Measurements from ENCODE around the gene SDF4. TPM values are rescaled to one million over a fixed set of nuclear protein-coding genes. Genes with fewer than 3 reads are reported as not detected.

Gene SDF4, protein sequence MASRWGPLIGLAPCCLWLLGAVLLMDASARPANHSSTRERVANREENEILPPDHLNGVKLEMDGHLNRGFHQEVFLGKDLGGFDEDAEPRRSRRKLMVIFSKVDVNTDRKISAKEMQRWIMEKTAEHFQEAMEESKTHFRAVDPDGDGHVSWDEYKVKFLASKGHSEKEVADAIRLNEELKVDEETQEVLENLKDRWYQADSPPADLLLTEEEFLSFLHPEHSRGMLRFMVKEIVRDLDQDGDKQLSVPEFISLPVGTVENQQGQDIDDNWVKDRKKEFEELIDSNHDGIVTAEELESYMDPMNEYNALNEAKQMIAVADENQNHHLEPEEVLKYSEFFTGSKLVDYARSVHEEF
- 105 to 136 TPM (median 127 TPM) in 5 replicates for total RNA-seq (2022; extraction: Qiagen RNA extraction; ENCODE audit: low read depth)

DNA sequence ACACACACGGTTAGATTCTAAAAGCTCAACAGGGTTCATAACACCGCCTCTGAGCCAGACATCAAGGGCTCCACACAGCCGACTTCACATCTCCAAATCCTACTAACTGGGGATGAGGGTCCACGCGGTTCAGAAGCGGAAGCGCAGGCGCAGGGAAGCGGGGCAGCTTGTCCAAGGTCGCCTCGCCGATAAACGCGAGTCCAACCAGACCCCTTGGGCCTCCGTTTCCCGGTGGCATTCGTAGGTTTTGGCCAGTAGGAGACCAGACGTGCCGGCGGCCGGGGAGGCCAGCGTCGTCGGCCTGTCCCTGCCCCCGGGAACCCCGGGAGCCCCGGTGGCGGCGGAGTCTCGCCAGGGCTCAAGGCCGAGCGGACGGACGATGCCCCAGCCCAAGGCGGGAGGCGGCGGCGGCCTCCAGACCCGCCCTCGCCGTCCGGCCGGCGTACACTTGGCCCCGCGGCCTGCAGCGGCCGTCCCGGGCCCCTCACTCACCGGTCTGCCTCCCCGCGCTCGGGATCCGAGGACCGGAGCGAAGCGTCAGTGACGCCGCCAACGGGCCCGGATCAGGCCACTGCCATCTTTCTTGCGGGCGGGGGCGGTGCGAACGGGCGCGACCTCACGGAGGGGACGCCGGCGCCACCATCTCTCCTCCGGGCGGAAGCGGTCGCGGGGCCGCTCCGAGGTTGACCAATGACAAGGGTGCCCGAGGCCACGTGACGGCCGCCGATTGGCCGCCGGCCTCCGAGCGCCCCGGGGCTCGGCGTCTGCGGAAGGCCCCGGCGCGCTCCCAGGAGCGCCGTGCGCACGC is at the start of gene SDF4:
Gene SDF4, minus strand, starts transcription at position 602 of the 808 bp plus-strand sequence. CDS start 3,229 bp downstream, outside the sequence.

DNA sequence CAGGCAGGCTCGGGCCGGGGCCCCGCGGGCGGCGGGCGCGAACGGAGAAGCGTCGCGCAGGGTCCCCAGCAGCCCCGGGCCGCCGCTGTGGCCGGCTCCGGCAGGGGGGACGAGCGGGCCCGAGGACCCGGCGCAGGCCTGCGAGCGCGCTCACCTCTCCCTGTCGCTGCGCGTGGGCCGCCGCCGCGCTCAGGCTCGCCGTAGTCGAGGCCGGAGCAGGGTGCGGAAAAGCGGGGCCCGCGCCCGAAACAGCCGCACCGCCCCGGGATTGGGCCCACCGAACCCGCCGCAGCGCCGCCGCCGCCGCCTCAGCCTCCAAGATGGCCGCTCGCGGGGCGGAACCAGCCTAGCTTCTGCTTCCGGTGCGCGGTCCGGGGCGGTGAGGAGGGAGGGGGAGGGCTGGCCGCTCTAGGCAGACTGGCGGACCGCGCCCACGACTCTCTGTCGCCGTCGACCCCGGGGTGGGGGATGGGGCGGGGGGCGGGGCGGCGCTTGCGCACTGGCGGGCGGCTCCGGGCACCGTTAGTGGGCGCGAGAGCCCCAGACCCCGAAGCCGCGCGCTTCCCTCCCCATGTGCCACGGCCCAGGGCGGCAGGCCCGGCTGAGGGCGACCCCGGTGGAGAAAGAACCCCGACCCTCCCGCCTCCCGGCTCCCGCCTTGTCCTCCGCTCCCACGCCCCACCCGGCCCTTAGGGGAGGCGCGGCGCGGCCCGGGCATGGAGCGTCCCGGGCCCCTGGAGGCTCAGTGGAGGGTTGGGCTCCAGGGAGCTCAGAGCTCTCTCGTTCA is 41.9 kb upstream of the SDF4 start, which contains the start of gene UBE2J2:
Gene UBE2J2, minus strand, starts transcription at position 343 of the 787 bp plus-strand sequence. CDS start 5,862 bp downstream, outside the sequence.

DNA sequence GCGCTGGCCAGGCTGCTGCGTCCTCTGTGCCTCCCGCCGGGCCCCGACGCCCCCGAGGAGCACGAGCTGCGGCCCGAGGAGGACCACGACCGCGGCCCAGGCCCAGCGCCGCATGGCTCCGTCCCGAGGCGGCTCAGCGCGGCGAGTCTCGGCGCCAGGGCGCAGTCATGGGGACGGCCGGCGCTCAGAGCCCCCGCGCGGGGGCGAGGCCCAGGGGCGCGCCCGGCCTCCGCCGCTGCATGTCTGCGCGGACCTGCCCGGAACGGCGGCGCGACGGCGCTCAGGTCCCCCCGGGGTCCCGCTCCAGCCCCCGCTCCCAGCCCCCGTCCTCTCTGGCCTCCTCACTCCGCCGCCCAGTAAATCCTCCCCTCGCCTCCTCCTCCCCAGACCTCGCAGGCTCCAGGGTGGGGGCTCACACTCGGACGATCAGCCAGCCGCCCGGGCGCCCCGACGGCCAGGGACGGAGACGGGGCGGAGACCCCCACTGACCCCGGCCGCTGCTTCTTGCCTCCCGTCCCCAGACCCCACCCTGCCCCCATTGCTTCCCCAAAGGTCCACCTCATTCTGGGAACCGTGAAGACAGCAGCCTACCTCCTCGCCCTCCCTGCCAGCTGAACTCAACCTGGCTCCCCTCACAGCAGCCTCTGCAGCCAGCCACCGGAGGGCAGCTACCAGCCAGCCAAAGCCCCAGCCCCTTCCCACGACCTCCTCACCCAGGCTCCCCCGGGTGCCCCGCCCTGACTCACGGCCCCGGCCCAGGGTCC is 15.0 kb upstream of the SDF4 start, which contains the start of gene C1QTNF12:
Gene C1QTNF12, minus strand, starts transcription at position 146 of the 764 bp plus-strand sequence. Its CDS starts 32 bp downstream, at position 114.

DNA sequence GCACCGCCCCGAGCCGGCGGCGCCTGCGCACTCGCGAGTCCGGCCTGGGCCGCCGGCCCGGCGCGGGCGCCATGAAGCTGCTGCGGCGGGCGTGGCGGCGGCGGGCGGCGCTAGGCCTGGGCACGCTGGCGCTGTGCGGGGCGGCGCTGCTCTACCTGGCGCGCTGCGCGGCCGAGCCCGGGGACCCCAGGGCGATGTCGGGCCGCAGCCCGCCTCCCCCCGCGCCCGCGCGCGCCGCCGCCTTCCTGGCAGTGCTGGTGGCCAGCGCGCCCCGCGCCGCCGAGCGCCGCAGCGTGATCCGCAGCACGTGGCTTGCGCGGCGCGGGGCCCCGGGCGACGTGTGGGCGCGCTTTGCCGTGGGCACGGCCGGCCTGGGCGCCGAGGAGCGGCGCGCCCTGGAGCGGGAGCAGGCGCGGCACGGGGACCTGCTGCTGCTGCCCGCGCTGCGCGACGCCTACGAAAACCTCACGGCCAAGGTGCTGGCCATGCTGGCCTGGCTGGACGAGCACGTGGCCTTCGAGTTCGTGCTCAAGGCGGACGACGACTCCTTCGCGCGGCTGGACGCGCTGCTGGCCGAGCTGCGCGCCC is 501 bp upstream of the SDF4 start, which contains the start of gene B3GALT6:
Gene B3GALT6, plus strand, starts transcription at position 30 of the 588 bp plus-strand sequence. Its CDS starts 42 bp downstream, at position 72.

DNA sequence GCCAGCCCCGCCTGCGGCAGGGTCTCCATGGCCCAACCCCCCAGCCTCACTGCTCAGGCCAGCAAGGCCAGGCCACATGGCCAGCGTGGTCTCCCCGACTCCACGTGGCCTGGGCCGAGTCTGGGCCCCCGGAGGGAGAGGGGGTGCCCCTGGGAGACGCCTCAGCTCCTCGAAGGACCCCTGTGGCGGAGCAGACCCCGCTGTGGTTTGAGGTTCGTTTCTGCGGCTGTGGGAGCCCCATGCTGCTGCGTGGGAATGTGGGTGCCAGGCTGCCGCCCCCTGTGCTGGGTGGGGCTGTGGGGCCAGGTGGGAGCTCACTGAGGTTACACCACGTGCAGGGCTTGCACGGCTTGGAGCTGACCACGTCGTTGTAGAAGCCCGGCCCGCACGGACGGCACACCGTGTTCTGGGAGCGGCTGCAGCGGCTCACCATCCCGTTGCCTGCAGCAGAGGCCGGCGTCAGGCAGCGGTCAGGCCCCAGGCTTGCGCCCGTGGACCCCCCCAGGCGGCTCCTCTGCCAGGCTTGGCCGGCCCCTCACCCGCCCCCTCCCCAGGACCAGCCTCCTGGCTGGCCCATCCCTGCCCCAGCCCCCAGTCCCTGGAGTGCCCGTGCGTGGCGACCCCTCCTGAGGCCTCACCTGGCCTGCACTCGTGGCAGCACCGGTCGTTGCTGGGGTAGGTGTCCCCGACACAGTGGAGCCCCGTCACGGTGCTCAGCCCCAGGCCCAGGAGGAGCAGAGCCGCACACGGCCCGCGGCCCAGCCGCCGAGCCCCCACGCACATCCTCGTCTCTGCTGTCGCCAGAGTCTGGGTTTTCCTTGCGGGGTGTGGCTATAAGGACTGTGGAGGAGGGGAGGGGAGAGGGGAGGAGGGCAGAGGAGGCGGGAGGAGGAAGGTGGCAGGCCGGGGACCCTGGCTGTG is 18.2 kb downstream of the SDF4 start, which contains the start of gene TNFRSF4:
Gene TNFRSF4, minus strand, starts transcription at position 809 of the 921 bp plus-strand sequence. Its CDS starts 26 bp downstream, at position 783.

DNA sequence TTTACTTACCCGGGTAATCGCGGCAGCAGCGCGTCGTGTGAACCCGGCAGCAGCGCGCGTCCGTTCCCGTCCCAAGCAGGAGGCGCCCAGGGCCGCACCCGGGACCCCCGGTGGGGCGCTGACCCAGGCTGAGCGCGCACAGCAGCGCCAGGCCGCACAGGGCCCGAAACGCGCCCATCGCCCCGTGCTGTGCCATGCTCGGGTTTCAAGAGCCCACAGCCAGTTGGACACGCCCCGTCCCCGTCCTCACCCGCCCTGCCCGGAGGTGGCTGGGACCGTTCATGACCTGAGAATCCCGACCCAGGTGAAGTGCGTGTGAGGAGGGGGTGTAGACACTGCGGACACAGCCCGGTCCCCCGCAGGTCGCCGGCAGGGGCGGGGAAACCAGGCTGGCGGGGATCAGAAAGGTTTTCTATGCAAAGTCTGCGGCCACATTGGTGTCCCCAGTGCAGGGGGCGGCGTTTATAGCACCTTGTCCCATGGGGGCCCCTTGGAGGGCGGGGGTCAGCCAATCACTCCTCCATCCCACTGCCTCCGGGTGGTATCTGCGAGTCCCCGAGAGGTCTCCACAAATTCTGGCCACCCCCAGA is 25.3 kb downstream of the SDF4 start, which contains the start of gene TNFRSF18:
Gene TNFRSF18, minus strand, starts transcription at position 217 of the 590 bp plus-strand sequence. Its CDS starts 21 bp downstream, at position 196.

DNA sequence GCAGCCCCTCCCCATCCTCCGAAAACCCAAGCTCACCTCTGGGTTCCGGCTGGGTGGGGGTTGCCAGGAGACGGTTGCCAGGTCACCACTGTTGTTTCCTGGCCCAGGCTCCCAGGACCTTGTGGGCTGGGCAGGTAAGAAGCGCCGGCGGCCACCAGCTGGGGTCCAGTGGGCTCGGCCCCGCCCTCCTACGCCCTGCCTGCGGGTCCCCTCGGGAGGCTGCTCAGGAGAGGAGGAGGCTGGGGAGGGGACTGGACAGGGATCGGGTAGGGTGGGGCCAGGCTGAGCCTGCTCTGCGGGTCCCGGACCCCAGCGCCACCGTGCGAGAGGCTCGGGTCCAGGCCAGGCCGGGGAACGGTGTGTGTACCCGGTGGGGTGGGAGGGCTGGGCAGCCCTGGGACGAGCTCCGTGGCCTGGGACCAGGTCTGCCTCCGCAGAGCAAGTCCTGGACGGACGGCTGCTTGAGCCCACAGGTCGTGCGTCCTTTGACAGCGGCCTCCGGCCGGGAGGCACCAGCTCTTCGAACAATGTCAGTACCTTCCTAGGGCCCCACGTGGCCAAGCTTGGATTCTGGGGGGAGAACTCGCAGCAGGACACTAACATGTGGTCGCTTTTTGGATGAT is 57.9 kb downstream of the SDF4 start, which contains the start of gene TTLL10:
Gene TTLL10, plus strand, starts transcription at position 88 of the 623 bp plus-strand sequence. CDS start 5,336 bp downstream, outside the sequence.

Other genes with a start within 250 kb of the SDF4 start
- 0.20 to 0.29 TPM (median 0.21 TPM) in 4 of 5 replicates, not detected in the other for gene PERM1, start 249.9 kb downstream of the SDF4 start, total RNA-seq (2022; extraction: Qiagen RNA extraction; ENCODE audit: low read depth)
- gene HES4, start 231.9 kb downstream of the SDF4 start, total RNA-seq (2022; extraction: Qiagen RNA extraction; ENCODE audit: low read depth) = 29.0 to 81.0 TPM (median 71.2 TPM) in 5 replicates
- gene ISG15, start 218.5 kb downstream of the SDF4 start, total RNA-seq (2022; extraction: Qiagen RNA extraction; ENCODE audit: low read depth) = 16.4 to 26.6 TPM (median 23.7 TPM) in 5 replicates
- 74.8 to 132 TPM (median 111 TPM) in 5 replicates for gene AGRN, start 211.9 kb downstream of the SDF4 start, total RNA-seq (2022; extraction: Qiagen RNA extraction; ENCODE audit: low read depth)
- gene RNF223, start 157.7 kb downstream of the SDF4 start, total RNA-seq (2022; extraction: Qiagen RNA extraction; ENCODE audit: low read depth) = 0.32 to 0.62 TPM (median 0.53 TPM) in 5 replicates
- gene C1orf159, start 115.9 kb downstream of the SDF4 start, total RNA-seq (2022; extraction: Qiagen RNA extraction; ENCODE audit: low read depth) = 8.5 to 15.1 TPM (median 13.8 TPM) in 5 replicates
- gene TTLL10, start 58.1 kb downstream of the SDF4 start, total RNA-seq (2022; extraction: Qiagen RNA extraction; ENCODE audit: low read depth) = not detected in 5 replicates
- not detected in 5 replicates for gene TNFRSF18, start 25.4 kb downstream of the SDF4 start, total RNA-seq (2022; extraction: Qiagen RNA extraction; ENCODE audit: low read depth)
- 0.22 TPM in 1 of 5 replicates, not detected in the others for gene TNFRSF4, start 17.8 kb downstream of the SDF4 start, total RNA-seq (2022; extraction: Qiagen RNA extraction; ENCODE audit: low read depth)
- gene B3GALT6, start 236 bp upstream of the SDF4 start, total RNA-seq (2022; extraction: Qiagen RNA extraction; ENCODE audit: low read depth) = 11.0 to 22.5 TPM (median 21.8 TPM) in 5 replicates
- 0.59 to 1.7 TPM (median 1.1 TPM) in 5 replicates for gene C1QTNF12, start 14.7 kb upstream of the SDF4 start, total RNA-seq (2022; extraction: Qiagen RNA extraction; ENCODE audit: low read depth)
- gene UBE2J2, start 41.9 kb upstream of the SDF4 start, total RNA-seq (2022; extraction: Qiagen RNA extraction; ENCODE audit: low read depth) = 35.9 to 51.0 TPM (median 48.6 TPM) in 5 replicates
- gene SCNN1D, start 48.4 kb upstream of the SDF4 start, total RNA-seq (2022; extraction: Qiagen RNA extraction; ENCODE audit: low read depth) = 0.68 to 1.3 TPM (median 1.2 TPM) in 5 replicates
- gene ACAP3, start 75.9 kb upstream of the SDF4 start, total RNA-seq (2022; extraction: Qiagen RNA extraction; ENCODE audit: low read depth) = 8.1 to 17.8 TPM (median 13.7 TPM) in 5 replicates
- 16.5 to 29.3 TPM (median 22.8 TPM) in 5 replicates for gene PUSL1, start 76.6 kb upstream of the SDF4 start, total RNA-seq (2022; extraction: Qiagen RNA extraction; ENCODE audit: low read depth)
- 47.7 to 61.4 TPM (median 58.1 TPM) in 5 replicates for gene INTS11, start 92.7 kb upstream of the SDF4 start, total RNA-seq (2022; extraction: Qiagen RNA extraction; ENCODE audit: low read depth)
- 13.1 to 20.9 TPM (median 18.3 TPM) in 5 replicates for gene CPTP, start 92.8 kb upstream of the SDF4 start, total RNA-seq (2022; extraction: Qiagen RNA extraction; ENCODE audit: low read depth)
- gene TAS1R3, start 99.3 kb upstream of the SDF4 start, total RNA-seq (2022; extraction: Qiagen RNA extraction; ENCODE audit: low read depth) = 0.08 to 0.14 TPM (median 0.12 TPM) in 5 replicates
- gene DVL1, start 117.4 kb upstream of the SDF4 start, total RNA-seq (2022; extraction: Qiagen RNA extraction; ENCODE audit: low read depth) = 44.0 to 77.6 TPM (median 71.9 TPM) in 5 replicates
- gene MXRA8, start 126.6 kb upstream of the SDF4 start, total RNA-seq (2022; extraction: Qiagen RNA extraction; ENCODE audit: low read depth) = 0.16 to 1.0 TPM (median 0.27 TPM) in 4 of 5 replicates, not detected in the other
- gene AURKAIP1, start 143.2 kb upstream of the SDF4 start, total RNA-seq (2022; extraction: Qiagen RNA extraction; ENCODE audit: low read depth) = 99.9 to 181 TPM (median 176 TPM) in 5 replicates
- 36.2 to 57.5 TPM (median 50.3 TPM) in 5 replicates for gene CCNL2, start 167.3 kb upstream of the SDF4 start, total RNA-seq (2022; extraction: Qiagen RNA extraction; ENCODE audit: low read depth)
- 127 to 156 TPM (median 138 TPM) in 5 replicates for gene MRPL20, start 175.3 kb upstream of the SDF4 start, total RNA-seq (2022; extraction: Qiagen RNA extraction; ENCODE audit: low read depth)
- gene ANKRD65, start 189.3 kb upstream of the SDF4 start, total RNA-seq (2022; extraction: Qiagen RNA extraction; ENCODE audit: low read depth) = not detected in 5 replicates
- 4.8 to 16.5 TPM (median 14.4 TPM) in 5 replicates for gene VWA1, start 203.7 kb upstream of the SDF4 start, total RNA-seq (2022; extraction: Qiagen RNA extraction; ENCODE audit: low read depth)
- gene ATAD3C, start 217.7 kb upstream of the SDF4 start, total RNA-seq (2022; extraction: Qiagen RNA extraction; ENCODE audit: low read depth) = not detected in 5 replicates
- gene ATAD3B, start 239.8 kb upstream of the SDF4 start, total RNA-seq (2022; extraction: Qiagen RNA extraction; ENCODE audit: low read depth) = 1.6 to 3.3 TPM (median 3.2 TPM) in 5 replicates